T1000 (cell line): Measurements from ENCODE around the gene TMPRSS13.

Experiments used
- DNase-seq: peaks from one replicate; lab custom pipeline; 2025; ENCODE audit warnings: mixed read lengths; lab: John Stamatoyannopoulos, UW

Gene TMPRSS13

GRCh38 chr11:117911694-117912093 lies 17.5 kb downstream of the TMPRSS13 start:
- no peak for DNase-seq

GRCh38 chr11:117910941-117911655 lies 18.1 kb downstream of the TMPRSS13 start:
- DNase-seq, result no peak

DNA sequence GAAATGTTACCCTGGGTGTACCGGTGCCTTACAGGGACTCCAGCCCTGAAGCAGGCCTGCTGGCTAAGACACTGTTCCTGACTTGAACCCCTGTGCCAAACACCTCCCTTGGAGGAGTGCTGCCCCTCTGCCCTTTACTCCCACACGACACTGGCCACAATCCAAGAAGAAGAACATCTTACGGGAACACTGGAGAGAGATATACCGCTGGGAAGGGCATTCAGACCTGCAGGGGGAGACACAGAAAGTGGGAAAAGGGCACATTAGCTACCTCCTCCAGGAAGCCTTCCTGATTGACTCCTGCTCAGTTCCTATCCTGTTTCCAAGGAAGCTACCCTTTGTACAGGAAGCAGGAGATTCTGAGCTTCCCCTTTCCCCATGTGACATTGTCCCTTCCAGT lies 18.7 kb downstream of the TMPRSS13 start:
- DNase-seq, result no peak

DNA sequence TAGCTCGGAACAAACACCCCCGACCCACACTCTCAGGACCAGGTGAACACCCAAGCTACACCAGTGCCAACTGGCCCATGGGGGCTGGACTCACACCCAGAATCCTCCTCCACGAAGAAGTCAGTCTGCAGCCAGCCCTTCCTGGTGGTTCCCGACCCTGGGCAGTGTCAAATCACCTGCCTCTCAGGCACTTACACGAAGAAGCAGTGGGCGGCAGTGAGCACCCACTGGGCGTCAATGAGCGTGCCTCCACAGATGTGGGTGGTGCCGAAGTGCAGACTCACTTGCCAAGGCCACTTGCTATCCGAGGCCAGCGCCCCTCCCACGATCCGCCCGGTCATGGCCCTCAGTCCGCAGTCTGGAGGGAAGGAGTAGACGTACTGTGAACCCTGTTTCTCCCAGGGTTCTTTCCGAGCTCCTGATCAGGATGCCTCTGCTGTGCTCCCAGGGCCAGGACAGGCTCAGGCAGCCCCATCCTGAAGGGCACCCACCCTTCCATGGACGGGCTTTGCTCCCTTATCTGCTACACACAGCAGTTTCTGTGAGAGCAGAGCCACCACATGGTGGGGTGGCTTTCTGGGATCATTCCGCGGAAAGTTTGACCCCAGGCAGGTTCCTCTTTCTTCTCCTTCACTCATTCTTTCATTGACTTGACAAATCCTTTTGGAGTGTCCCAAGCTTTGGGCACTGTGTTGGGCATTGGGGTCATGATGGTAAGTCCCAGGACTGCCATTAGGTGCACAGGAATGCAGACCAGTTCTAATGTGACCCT lies 19.4 kb downstream of the TMPRSS13 start:
- DNase-seq, result no peak

GRCh38 chr11:117908959-117909610 lies 20.1 kb downstream of the TMPRSS13 start:
- DNase-seq, result no peak

- DNase-seq, result no peak
Observed at GRCh38 chr11:117908109-117908895, 20.9 kb downstream of the TMPRSS13 start.

DNA sequence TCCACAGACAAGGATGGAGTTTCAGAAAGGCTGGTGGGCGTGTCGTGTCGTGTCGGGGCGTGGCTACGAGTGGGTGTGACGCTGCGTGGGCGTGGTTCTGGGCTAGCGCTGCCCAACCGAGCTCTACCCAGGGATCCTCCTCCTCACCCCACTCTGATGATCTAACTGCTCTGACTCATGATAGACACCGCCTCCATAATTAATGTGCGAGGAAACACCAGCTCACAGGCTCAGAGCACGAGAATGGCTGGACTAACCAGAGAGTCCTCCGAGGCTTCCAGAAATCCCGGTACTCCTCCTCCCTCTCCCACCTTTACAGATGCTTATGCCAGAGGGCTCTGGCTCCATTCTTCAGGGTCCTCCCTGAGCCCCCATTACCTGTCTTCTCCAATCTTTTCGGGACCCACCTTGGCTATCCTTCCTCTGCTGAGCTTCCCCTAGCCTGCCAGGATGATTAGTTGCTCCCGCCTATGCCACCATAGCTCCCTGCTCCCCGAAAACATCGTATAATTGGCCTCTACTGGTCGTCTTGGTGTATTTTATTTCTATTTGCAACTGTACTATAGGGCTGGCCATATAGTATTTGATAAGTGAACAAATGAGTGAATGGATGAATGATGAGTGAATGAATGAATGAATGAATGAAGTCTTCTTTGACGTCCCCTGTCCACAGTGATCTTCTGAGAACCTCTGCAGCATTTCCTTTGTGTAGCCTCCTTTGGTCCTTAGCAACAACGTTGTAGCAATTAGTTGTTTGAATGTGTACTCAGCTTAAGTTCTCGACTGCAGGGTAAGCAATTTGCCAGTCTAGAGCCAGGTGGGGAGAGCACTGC lies 21.7 kb downstream of the TMPRSS13 start:
- DNase-seq, result peak; percentile 18

DNA sequence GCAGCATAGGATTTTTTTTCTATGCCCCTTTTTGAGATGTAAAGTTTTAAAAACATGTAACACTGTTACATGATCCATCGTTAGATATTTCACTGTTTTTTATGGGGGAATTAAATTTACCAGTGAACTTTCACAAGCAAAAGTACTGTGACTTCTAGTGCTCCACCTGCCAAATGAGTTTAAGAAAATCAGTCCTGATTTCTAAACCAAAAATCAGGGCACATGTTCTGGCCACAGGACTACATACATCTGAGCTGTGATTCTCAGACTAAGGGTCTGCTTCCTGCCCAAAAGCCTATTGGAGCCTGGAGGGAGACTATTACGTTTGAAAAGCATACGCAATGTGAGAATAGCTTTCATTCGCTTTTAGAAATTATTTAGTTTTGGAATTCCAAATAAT lies 22.5 kb downstream of the TMPRSS13 start:
- no peak for DNase-seq

DNA sequence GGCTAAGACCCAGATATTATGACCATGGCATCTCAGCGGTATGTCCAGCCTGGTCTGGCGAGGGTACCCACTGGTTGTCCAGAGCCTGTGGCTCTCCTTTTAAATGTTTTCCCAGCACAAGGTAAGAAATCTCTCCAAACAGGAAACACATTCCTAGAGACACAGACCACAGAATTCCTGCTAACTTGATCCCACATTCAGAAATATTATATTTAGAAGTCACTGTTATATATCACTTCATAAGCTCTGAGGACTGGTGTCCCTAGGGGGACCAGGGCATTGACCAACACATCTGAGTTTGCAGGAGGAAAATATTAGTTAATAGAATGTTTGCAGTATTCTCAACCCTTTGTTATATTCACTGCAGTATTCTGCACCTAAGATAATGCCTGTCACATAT lies 23.1 kb downstream of the TMPRSS13 start:
- DNase-seq, result no peak

DNA sequence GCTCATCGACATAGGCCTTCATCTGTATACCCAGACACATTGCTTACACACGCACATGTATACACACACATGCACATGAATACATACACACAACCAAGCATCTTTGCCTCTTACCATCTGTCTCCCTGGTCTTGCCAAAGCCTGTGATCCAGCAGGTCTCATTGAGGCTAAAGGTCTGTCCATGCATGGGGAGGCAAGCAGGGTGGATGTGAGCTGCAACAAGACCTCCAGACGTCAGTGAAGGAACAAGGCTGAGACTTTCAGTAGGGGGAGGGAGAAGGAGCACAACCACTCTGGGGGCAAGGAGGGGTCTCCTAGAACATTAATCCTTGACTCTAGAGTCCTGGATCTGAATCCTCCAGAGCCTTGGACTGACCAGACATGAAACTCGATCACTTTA lies 23.7 kb downstream of the TMPRSS13 start:
- DNase-seq, result no peak

GRCh38 chr11:117903505-117904382 lies 25.5 kb downstream of the TMPRSS13 start:
- DNase-seq, result no peak

DNA sequence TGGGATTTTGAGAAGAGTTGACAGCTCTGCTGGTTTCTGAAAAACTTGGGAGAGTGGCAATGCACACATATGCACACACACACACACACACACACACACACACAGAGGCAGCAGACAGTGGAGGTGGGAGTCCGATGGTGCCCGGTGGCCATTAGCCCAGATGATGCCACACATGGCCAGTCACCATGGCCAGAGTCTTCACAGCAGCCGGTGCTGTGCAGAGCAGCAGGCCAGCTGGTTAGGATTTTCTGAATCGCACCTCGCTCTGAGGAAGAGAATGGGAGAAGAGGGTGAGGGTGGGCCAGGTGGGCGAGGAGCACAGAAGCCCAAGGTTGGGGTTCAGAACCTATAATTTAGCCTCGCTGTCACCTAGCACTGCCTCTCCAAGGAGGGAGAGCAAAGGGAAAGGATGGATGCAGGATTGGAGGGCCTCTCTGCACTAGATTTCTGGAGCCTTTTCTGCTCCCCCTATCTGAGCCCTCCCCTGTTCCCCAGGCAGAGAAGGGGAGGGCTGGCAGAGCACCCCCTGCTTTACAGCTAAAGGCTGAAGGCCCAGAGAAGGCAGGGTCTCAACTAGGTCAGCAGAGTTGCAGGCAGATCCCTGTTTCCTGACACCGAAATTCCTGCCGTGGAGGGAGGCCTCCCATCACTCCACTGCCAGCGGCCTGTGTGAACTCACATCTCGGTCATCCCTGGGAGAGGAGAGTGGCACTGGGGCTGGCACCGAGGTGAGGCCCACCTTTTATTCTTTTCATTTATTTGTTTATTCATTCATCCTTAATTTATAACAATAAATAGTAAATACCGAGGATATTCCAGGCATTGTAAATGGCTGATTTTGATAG lies 27.0 kb downstream of the TMPRSS13 start:
- no peak for DNase-seq

- DNase-seq, result no peak
Observed at GRCh38 chr11:117901601-117902000, 27.6 kb downstream of the TMPRSS13 start.

GRCh38 chr11:117900720-117901440 lies 28.3 kb downstream of the TMPRSS13 start:
- no peak for DNase-seq

- no peak for DNase-seq
Observed at GRCh38 chr11:117900121-117900648, 29.0 kb downstream of the TMPRSS13 start.

GRCh38 chr11:117898059-117898458 lies 31.1 kb downstream of the TMPRSS13 start:
- no peak for DNase-seq

GRCh38 chr11:117892651-117893050 lies 36.6 kb downstream of the TMPRSS13 start:
- no peak for DNase-seq

GRCh38 chr11:117891362-117891761 lies 37.8 kb downstream of the TMPRSS13 start:
- DNase-seq, result no peak
